Measurements from ENCODE around the gene PTPRM.

Gene PTPRM

GRCh38 chr18:7856116-7856515 is 289.0 kb downstream of the PTPRM start:
- TF ChIP-seq CTCF (IDR thresholded peaks at IDR 0.05; ENCODE audit: low read length), result no peak
- no peak for TF ChIP-seq EZH2phosphoT487 (IDR thresholded peaks at IDR 0.05; ENCODE audit: low read length)
- no peak for TF ChIP-seq EZH2 (optimal IDR thresholded peaks at IDR 0.05; ENCODE audit: low read depth, low read length)
- Histone ChIP-seq H3K4me1 (ENCODE audit: low read length) (no peaks in the 10 kb centered on the region), H4K20me1 (ENCODE audit: insufficient read depth, low read length) (no peaks in the 10 kb centered on the region), H3K36me3 (replicated peaks; ENCODE audit: insufficient read depth, low read length) (no peaks in the 10 kb centered on the region), H3K9ac (ENCODE audit: low read length) (no peak overlapping the region), H3K9me3 (replicated peaks; ENCODE audit: insufficient read depth, low read length) (no peaks in the 10 kb centered on the region), H3K27ac (ENCODE audit: low read length) (no peak overlapping the region), H3K27me3 (replicated peaks; ENCODE audit: insufficient read depth, low read length) (no peaks in the 10 kb centered on the region), H3K9me2 (replicated peaks; ENCODE audit: insufficient read depth, low read length) (no peaks in the 10 kb centered on the region), H3K79me2 (ENCODE audit: low read length) (no peaks in the 10 kb centered on the region), H3K4me3 (ENCODE audit: low read length) (no peak overlapping the region), H3K4me2 (ENCODE audit: low read depth, low read length) (no peak overlapping the region), H3F3A (ENCODE audit: insufficient read depth, low read length) (no peaks in the 10 kb centered on the region), H2AFZ (ENCODE audit: low read length) (no peak overlapping the region)
- no peak for DNase-seq

- no peaks in the 10 kb centered on the region for H3K9me3 ChIP-seq (replicated peaks; ENCODE audit: insufficient read depth, low read length)
- H3K36me3 ChIP-seq (replicated peaks; ENCODE audit: insufficient read depth, low read length), result no peaks in the 10 kb centered on the region
- H4K20me1 ChIP-seq (ENCODE audit: insufficient read depth, low read length), result no peaks in the 10 kb centered on the region
- no peak for DNase-seq
- no peak overlapping the region for H3K9ac ChIP-seq (ENCODE audit: low read length)
- no peaks in the 10 kb centered on the region for H3K4me1 ChIP-seq (ENCODE audit: low read length)
- H3K4me3 ChIP-seq (ENCODE audit: low read length), result no peak overlapping the region
- no peak overlapping the region for H2AFZ ChIP-seq (ENCODE audit: low read length)
- no peaks in the 10 kb centered on the region for H3K9me2 ChIP-seq (replicated peaks; ENCODE audit: insufficient read depth, low read length)
- no peaks in the 10 kb centered on the region for H3K27me3 ChIP-seq (replicated peaks; ENCODE audit: insufficient read depth, low read length)
- no peak for TF ChIP-seq CTCF (IDR thresholded peaks at IDR 0.05; ENCODE audit: low read length)
- no peak for TF ChIP-seq EZH2phosphoT487 (IDR thresholded peaks at IDR 0.05; ENCODE audit: low read length)
- no peak for TF ChIP-seq EZH2 (optimal IDR thresholded peaks at IDR 0.05; ENCODE audit: low read depth, low read length)
- H3K79me2 ChIP-seq (ENCODE audit: low read length), result no peaks in the 10 kb centered on the region
- H3K4me2 ChIP-seq (ENCODE audit: low read depth, low read length), result no peak overlapping the region
- H3K27ac ChIP-seq (ENCODE audit: low read length), result no peak overlapping the region
- no peaks in the 10 kb centered on the region for H3F3A ChIP-seq (ENCODE audit: insufficient read depth, low read length)
These were observed 289.6 kb downstream of the PTPRM start for GRCh38 chr18:7856733-7857132.

GRCh38 chr18:7857562-7857961 is 290.4 kb downstream of the PTPRM start:
- Histone ChIP-seq H3K36me3 (replicated peaks; ENCODE audit: insufficient read depth, low read length) (no peaks in the 10 kb centered on the region), H3K27ac (ENCODE audit: low read length) (no peak overlapping the region), H2AFZ (ENCODE audit: low read length) (no peak overlapping the region), H3K4me1 (ENCODE audit: low read length) (no peaks in the 10 kb centered on the region), H3K9me2 (replicated peaks; ENCODE audit: insufficient read depth, low read length) (no peaks in the 10 kb centered on the region), H4K20me1 (ENCODE audit: insufficient read depth, low read length) (no peaks in the 10 kb centered on the region), H3K4me3 (ENCODE audit: low read length) (no peak overlapping the region), H3F3A (ENCODE audit: insufficient read depth, low read length) (no peaks in the 10 kb centered on the region), H3K79me2 (ENCODE audit: low read length) (no peaks in the 10 kb centered on the region), H3K9me3 (replicated peaks; ENCODE audit: insufficient read depth, low read length) (no peaks in the 10 kb centered on the region), H3K9ac (ENCODE audit: low read length) (no peak overlapping the region), H3K4me2 (ENCODE audit: low read depth, low read length) (no peak overlapping the region), H3K27me3 (replicated peaks; ENCODE audit: insufficient read depth, low read length) (no peaks in the 10 kb centered on the region)
- TF ChIP-seq EZH2phosphoT487 (IDR thresholded peaks at IDR 0.05; ENCODE audit: low read length) (no peak), CTCF (IDR thresholded peaks at IDR 0.05; ENCODE audit: low read length) (no peak), EZH2 (optimal IDR thresholded peaks at IDR 0.05; ENCODE audit: low read depth, low read length) (no peak)
- DNase-seq, result no peak
